HFFc6 (cell line): ENCODE data around the gene THRB. TPM values are rescaled to one million over a fixed set of nuclear protein-coding genes. Genes with fewer than 3 reads are reported as not detected.

Experiments used
- DNase-seq: peaks from one replicate; pipeline ENCODE4 v3.0.0-alpha.2; 2018
- H3K27ac Mint-ChIP-seq: 2 replicates; pipeline ENCODE4 v1.8.0; 2020; ENCODE audit warnings: mild to moderate bottlenecking, mixed read lengths
- H3K27me3 Mint-ChIP-seq: 2 replicates; pipeline ENCODE4 v1.8.0; 2021; ENCODE audit warnings: mild to moderate bottlenecking, moderate library complexity, mixed read lengths; ENCODE audit not compliant: insufficient read depth
- H3K36me3 Mint-ChIP-seq: 2 replicates; pipeline ENCODE4 v1.8.0; 2021; ENCODE audit warnings: low read depth, mixed read lengths
- H3K4me1 Mint-ChIP-seq: 2 replicates; pipeline ENCODE4 v1.8.0; 2020; ENCODE audit warnings: low read depth, mixed read lengths
- H3K4me3 Mint-ChIP-seq: 2 replicates; pipeline ENCODE4 v1.8.0; 2020; ENCODE audit warnings: mild to moderate bottlenecking, moderate library complexity, mixed read lengths
- H3K9me3 Mint-ChIP-seq: 2 replicates; pipeline ENCODE4 v1.8.0; 2020; ENCODE audit warnings: mild to moderate bottlenecking, mixed read lengths
- total RNA-seq, 6 experiments: library from RNA; stranded (reverse); fragmentation: NEBNext Ultra II Directional; extraction: Animal tissue kit (Norgen Biotek cat#: 25700); gene quantifications; 2 replicates in 1 of 6; 3 replicates in 5 of 6; pipeline ENCODE4 v1.2.3, GENCODE V29; 2021
- TF ChIP-seq, protein P1 (sequence below): fragments of 200-600 bp; sonication (generic); IDR thresholded peaks from 2 replicates; pipeline ENCODE4 v1.5.0; 2021; ENCODE audit warnings: antibody characterized with exemption, mild to moderate bottlenecking

THRB gene
- total RNA-seq, 6 experiments from 2014 or later, result not detected

DNA sequence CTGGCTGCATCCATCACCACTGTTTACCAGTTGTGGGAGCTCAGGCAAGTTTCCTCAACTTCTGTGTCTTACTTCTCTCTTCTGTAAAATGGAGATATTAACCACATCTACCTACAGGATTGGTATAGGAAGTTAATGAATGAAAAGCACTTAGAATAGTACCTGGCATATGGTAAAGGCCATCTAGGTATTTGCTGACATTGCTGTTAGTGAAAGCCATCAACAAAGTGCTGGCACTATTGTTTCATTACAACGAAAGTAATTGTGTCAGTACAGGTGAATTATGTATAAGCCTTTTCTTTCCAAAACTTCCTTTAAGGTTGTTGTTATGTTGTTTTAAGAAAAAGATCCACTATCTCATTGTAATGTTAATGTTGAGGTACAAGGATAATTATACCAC, 352.5 kb downstream of the THRB start:
- no peak for DNase-seq
- no peaks in the 10 kb centered on the region for H3K9me3 Mint-ChIP-seq
- H3K27me3 Mint-ChIP-seq, result no peaks in the 10 kb centered on the region; the same call in 1 of the 2 replicates
- H3K36me3 Mint-ChIP-seq, result peaks cover 4% of the 10 kb centered on the region; the same call in 1 of the 2 replicates
- no peak overlapping the region for H3K27ac Mint-ChIP-seq
- H3K4me3 Mint-ChIP-seq, result no peak overlapping the region
- TF ChIP-seq, protein P1, sequence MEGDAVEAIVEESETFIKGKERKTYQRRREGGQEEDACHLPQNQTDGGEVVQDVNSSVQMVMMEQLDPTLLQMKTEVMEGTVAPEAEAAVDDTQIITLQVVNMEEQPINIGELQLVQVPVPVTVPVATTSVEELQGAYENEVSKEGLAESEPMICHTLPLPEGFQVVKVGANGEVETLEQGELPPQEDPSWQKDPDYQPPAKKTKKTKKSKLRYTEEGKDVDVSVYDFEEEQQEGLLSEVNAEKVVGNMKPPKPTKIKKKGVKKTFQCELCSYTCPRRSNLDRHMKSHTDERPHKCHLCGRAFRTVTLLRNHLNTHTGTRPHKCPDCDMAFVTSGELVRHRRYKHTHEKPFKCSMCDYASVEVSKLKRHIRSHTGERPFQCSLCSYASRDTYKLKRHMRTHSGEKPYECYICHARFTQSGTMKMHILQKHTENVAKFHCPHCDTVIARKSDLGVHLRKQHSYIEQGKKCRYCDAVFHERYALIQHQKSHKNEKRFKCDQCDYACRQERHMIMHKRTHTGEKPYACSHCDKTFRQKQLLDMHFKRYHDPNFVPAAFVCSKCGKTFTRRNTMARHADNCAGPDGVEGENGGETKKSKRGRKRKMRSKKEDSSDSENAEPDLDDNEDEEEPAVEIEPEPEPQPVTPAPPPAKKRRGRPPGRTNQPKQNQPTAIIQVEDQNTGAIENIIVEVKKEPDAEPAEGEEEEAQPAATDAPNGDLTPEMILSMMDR, result no peak
- peaks cover 42% of the 10 kb centered on the region for H3K4me1 Mint-ChIP-seq

DNA sequence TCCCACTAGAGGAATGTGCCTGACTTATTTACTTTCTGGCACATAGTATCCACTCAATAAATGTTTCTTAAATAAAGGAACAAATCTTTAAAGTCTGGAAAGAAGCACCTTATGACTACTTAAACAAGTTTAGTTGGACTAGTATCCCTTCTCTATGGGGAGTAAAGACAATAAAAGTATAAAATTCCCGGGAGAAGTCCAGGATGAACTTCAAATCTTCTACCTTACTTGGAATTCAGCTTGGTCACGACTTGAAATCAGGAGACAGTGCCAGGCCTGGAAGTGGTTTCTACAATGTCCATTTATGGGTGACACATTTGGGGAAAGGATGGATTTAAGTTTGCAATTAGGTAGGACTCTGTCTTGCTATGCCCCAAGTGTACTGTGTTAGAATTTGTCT, 353.1 kb downstream of the THRB start:
- DNase-seq, result no peak
- no peaks in the 10 kb centered on the region; the same call in 1 of the 2 replicates for H3K27me3 Mint-ChIP-seq
- H3K4me1 Mint-ChIP-seq, result peaks cover 42% of the 10 kb centered on the region
- H3K4me3 Mint-ChIP-seq, result no peak overlapping the region
- TF ChIP-seq, protein P1, result no peak
- H3K36me3 Mint-ChIP-seq, result peaks cover 4% of the 10 kb centered on the region; the same call in 1 of the 2 replicates
- H3K27ac Mint-ChIP-seq, result no peak overlapping the region
- no peaks in the 10 kb centered on the region for H3K9me3 Mint-ChIP-seq

- H3K36me3 Mint-ChIP-seq, result peaks cover 4% of the 10 kb centered on the region; the same call in 1 of the 2 replicates
- TF ChIP-seq, protein P1, result no peak
- H3K27me3 Mint-ChIP-seq, result no peaks in the 10 kb centered on the region; the same call in 1 of the 2 replicates
- no peak overlapping the region for H3K27ac Mint-ChIP-seq
- H3K9me3 Mint-ChIP-seq, result no peaks in the 10 kb centered on the region
- peaks cover 38% of the 10 kb centered on the region for H3K4me1 Mint-ChIP-seq
- no peak for DNase-seq
- no peak overlapping the region for H3K4me3 Mint-ChIP-seq
Measured at GRCh38 chr3:24139463-24140412, 354.9 kb downstream of the THRB start.

DNA sequence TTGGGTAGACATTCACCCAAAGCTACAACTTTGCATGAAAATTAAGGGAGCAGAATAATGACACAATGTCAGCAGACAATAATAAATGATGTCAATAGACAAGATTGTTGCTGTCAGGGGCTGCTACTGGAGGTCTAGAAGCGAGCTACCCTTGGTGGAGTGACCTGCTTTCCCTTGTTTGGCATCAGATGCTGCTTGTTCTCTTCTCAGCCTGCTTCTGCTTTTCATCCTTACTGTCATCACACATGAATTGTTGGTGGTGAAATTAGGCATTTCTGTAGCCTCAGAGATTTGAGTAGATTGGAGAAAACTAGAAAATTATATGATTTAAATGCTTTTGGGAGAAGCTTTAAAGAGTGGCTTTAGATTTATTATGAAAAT, 355.8 kb downstream of the THRB start:
- H3K36me3 Mint-ChIP-seq, result peaks cover 3% of the 10 kb centered on the region; the same call in 1 of the 2 replicates
- peaks cover 1% of the 10 kb centered on the region; the same call in 1 of the 2 replicates for H3K27me3 Mint-ChIP-seq
- H3K4me1 Mint-ChIP-seq, result peaks cover 32% of the 10 kb centered on the region
- no peak overlapping the region for H3K4me3 Mint-ChIP-seq
- DNase-seq, result no peak
- no peaks in the 10 kb centered on the region for H3K9me3 Mint-ChIP-seq
- H3K27ac Mint-ChIP-seq, result no peak overlapping the region
- TF ChIP-seq, protein P1, result no peak

DNA sequence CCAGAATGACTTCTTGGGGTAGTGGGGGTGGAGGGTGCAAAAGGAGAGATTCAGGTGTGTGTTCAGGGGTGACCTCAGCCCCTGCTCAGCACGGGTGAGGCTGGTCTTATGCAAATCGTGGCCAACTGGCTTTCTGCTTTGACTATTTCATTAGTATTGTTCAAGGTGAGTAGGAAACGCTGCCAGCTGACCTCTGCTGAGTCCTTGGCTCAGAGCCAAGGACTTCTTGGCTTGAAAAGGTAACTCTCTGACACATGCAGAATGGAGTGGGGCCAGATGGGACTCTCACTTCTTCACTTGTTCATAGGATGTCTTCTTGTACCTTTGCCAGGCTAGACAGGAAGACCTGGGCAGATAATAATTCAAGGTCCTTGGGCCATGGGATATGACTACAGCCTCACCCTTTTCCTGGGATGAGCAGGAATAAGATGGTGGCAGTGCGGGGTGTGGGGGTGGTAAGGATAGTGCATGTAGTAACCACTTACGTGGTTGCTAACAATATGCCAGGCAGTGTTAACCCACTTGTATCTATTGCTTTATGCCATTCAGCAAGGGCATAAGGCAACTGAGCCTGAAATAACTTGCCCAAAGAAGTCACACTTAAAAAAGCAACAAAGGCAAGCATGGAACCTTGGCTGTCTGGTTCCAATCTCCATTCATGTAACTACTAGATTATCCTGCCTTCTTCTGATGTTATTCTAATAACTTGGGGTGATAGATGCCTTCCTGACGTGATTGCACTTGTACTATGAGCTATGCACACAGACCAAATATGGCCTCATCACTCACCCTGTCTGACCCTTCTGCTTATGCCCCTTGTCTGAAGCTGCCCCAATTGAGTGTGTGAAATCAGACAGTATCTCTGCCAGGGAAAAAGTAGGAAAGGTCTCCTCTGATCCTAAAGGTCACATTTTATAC, 356.4 kb downstream of the THRB start:
- Mint-ChIP-seq H3K36me3 (no peaks in the 10 kb centered on the region), H3K27ac (no peak overlapping the region)

More for the DNA sequence above, 356.4 kb downstream of the THRB start:
- peaks cover 1% of the 10 kb centered on the region; the same call in 1 of the 2 replicates for H3K27me3 Mint-ChIP-seq
- no peak overlapping the region for H3K4me3 Mint-ChIP-seq
- TF ChIP-seq, protein P1, result no peak
- no peak for DNase-seq
- H3K9me3 Mint-ChIP-seq, result no peaks in the 10 kb centered on the region
- H3K4me1 Mint-ChIP-seq, result peaks cover 28% of the 10 kb centered on the region
